ENCODE data around the gene TPD52L1.

The TPD52L1 gene

DNA sequence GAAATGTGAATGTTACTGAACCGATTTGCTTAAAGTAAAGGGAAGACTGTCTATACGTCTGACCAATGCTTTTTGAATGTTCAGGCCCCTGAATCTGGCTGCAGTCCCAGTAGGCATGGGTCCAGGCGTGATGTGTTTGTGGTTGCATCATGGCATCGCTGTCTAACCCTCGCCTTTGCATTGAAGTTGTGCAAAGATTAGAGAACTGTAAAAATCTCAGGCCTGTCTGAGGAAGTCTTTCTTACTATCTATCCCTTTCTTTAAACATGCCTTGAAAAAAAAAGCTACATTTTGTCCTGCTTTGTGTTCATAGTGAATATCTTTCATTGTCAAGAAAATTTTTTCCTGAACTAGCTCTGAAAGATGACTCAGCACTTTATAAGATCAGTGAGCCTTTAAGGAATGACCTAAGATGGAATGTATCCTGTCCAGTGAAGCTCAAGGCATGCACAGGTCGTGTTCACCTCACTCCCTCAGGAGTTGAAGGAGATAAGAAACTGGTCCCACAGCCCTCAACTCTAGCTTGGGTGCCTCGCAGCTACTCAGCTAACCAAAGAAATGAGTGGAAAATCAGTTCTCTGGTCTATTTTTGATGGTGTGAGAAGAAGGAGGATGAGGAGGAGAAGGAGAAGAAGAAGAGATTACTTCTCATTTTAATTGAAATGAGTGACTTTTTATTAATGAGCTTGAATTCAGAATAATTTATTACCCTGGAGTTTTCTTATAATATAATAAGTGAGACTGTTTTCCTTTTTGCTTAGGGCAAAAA lies 48.6 kb downstream of the TPD52L1 start:
- Histone ChIP-seq H3K27me3 (replicated peaks; ENCODE audit: control insufficient read depth, insufficient read depth, low read length) (no peaks in the 10 kb centered on the region), H3K36me3 (ENCODE audit: control insufficient read depth, insufficient read depth, low read length) (no peaks in the 10 kb centered on the region), H3K4me3 (replicated peaks; ENCODE audit: low read depth, low read length) (no peak overlapping the region)
- DNase-seq (ENCODE audit: extremely low read depth, insufficient read length) = no peak
- TF ChIP-seq, protein P1, sequence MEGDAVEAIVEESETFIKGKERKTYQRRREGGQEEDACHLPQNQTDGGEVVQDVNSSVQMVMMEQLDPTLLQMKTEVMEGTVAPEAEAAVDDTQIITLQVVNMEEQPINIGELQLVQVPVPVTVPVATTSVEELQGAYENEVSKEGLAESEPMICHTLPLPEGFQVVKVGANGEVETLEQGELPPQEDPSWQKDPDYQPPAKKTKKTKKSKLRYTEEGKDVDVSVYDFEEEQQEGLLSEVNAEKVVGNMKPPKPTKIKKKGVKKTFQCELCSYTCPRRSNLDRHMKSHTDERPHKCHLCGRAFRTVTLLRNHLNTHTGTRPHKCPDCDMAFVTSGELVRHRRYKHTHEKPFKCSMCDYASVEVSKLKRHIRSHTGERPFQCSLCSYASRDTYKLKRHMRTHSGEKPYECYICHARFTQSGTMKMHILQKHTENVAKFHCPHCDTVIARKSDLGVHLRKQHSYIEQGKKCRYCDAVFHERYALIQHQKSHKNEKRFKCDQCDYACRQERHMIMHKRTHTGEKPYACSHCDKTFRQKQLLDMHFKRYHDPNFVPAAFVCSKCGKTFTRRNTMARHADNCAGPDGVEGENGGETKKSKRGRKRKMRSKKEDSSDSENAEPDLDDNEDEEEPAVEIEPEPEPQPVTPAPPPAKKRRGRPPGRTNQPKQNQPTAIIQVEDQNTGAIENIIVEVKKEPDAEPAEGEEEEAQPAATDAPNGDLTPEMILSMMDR (IDR thresholded peaks at IDR 0.05; ENCODE audit: insufficient read depth, low read length, poor library complexity, severe bottlenecking) = no peak

DNA sequence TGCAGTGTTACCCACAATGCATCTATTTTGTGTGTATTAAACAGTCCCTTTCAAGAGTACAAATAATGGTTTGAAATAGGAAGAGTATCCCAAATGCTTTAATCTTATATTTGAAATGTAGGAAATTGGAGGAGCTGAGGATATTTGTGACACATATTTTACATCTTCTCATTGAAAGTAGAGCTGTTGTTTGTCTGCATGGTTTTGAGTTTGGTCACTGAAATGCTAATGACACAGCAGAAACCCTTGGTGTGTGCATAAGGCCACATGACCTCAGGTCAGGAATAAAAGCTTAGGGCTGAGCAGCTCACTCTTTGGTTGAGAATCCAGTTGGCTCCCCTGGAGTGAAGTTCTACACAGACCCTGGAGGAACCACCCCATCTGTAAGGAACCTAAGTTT lies 49.8 kb downstream of the TPD52L1 start:
- TF ChIP-seq, protein P1 (IDR thresholded peaks at IDR 0.05; ENCODE audit: insufficient read depth, low read length, poor library complexity, severe bottlenecking) = no peak
- Histone ChIP-seq H3K4me3 (replicated peaks; ENCODE audit: low read depth, low read length) (no peak overlapping the region), H3K27me3 (replicated peaks; ENCODE audit: control insufficient read depth, insufficient read depth, low read length) (no peaks in the 10 kb centered on the region), H3K36me3 (ENCODE audit: control insufficient read depth, insufficient read depth, low read length) (no peaks in the 10 kb centered on the region)
- DNase-seq (ENCODE audit: extremely low read depth, insufficient read length) = no peak

DNA sequence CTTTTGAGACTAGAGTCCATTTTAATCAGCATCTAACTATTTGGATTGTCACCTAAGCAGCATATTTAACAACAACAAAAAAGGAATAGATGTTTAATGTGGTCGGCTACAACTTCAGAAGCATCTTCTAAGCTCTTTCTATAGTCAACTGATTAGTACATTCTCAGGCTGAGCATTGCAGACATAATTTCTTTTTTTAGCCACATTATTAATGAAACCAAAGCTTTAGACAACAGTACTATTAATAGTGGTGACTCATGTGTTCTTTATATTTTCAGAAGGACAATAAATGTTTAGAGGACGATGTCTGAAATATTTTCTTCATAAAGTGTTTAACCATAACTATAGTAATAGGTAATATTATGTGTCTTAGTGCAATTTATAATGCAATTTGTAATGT lies 52.4 kb downstream of the TPD52L1 start:
- TF ChIP-seq, protein P1 (IDR thresholded peaks at IDR 0.05; ENCODE audit: insufficient read depth, low read length, poor library complexity, severe bottlenecking) = no peak
- no peaks in the 10 kb centered on the region for H3K27me3 ChIP-seq (replicated peaks; ENCODE audit: control insufficient read depth, insufficient read depth, low read length)
- no peak overlapping the region for H3K4me3 ChIP-seq (replicated peaks; ENCODE audit: low read depth, low read length)
- DNase-seq (ENCODE audit: extremely low read depth, insufficient read length) = no peak
- H3K36me3 ChIP-seq (ENCODE audit: control insufficient read depth, insufficient read depth, low read length) = no peaks in the 10 kb centered on the region

DNA sequence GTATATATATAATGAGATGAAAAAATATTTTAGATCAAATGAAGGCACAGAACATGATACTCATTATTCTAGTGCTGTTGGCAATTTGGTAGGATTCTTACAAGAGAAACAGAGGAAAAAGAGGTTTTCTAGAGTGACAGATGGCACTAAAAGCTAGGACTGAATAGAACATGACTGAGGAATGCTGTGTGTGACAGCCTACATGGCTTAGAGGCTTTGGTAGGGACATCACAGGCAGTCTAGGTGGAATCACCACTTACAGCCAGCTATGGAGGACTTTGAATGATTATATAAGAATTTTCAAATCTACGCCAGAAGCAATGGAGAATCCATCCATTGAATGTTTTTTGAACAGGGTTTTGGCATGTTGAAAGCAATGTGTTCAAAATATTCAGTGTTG lies 52.8 kb downstream of the TPD52L1 start:
- Histone ChIP-seq H3K4me3 (replicated peaks; ENCODE audit: low read depth, low read length) (no peak overlapping the region), H3K27me3 (replicated peaks; ENCODE audit: control insufficient read depth, insufficient read depth, low read length) (no peaks in the 10 kb centered on the region), H3K36me3 (ENCODE audit: control insufficient read depth, insufficient read depth, low read length) (no peaks in the 10 kb centered on the region)
- TF ChIP-seq, protein P1 (IDR thresholded peaks at IDR 0.05; ENCODE audit: insufficient read depth, low read length, poor library complexity, severe bottlenecking) = no peak
- no peak for DNase-seq (ENCODE audit: extremely low read depth, insufficient read length)

DNA sequence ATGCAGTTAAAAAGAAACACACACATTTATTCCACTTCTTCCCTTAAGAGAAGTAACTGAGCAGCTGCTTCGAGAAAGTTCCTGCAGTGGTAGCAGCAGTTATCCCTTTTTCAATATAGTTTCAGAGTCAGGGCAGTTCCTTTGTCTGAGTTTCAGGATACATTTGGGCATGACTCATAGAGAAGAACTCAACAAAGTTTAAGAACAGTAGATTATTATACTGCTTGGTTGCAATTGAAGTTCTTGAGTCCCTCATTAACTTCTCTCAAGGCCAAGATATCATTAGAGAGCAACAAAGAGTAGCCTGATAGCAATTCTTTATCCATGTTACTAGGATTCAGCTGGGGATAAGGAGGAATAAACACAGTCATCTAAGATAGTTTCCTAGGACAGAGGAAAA lies 54.4 kb downstream of the TPD52L1 start:
- TF ChIP-seq, protein P1 (IDR thresholded peaks at IDR 0.05; ENCODE audit: insufficient read depth, low read length, poor library complexity, severe bottlenecking) = no peak
- Histone ChIP-seq H3K4me3 (replicated peaks; ENCODE audit: low read depth, low read length) (no peak overlapping the region), H3K27me3 (replicated peaks; ENCODE audit: control insufficient read depth, insufficient read depth, low read length) (no peaks in the 10 kb centered on the region), H3K36me3 (ENCODE audit: control insufficient read depth, insufficient read depth, low read length) (no peaks in the 10 kb centered on the region)
- DNase-seq (ENCODE audit: extremely low read depth, insufficient read length) = no peak

Measured in GM06990 (cell line).